ENCODE measurements around the gene THG1L.

- TF ChIP-seq TCF12 (IDR thresholded peaks at IDR 0.05; ENCODE audit: low read depth) (no peak), YY1 (IDR thresholded peaks at IDR 0.05; ENCODE audit: low read depth) (no peak), EP300 (IDR thresholded peaks at IDR 0.05; ENCODE audit: borderline replicate concordance) (no peak), TAF1 (IDR thresholded peaks at IDR 0.05; ENCODE audit: low read depth) (no peak), FOXM1 (IDR thresholded peaks at IDR 0.05; ENCODE audit: borderline replicate concordance, low read depth) (no peak), ZBTB7A (IDR thresholded peaks at IDR 0.05; ENCODE audit: low read depth) (no peak), CREB1 (IDR thresholded peaks at IDR 0.05; ENCODE audit: low read depth) (no peak), RAD21 (IDR thresholded peaks at IDR 0.05; ENCODE audit: low read depth) (no peak), CEBPB (IDR thresholded peaks at IDR 0.05) (no peak), EGR1 (IDR thresholded peaks at IDR 0.05) (no peak)
- TF ChIP-seq, protein P1, sequence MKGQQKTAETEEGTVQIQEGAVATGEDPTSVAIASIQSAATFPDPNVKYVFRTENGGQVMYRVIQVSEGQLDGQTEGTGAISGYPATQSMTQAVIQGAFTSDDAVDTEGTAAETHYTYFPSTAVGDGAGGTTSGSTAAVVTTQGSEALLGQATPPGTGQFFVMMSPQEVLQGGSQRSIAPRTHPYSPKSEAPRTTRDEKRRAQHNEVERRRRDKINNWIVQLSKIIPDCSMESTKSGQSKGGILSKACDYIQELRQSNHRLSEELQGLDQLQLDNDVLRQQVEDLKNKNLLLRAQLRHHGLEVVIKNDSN (IDR thresholded peaks at IDR 0.05), result no peak
- TF ChIP-seq, protein P2, sequence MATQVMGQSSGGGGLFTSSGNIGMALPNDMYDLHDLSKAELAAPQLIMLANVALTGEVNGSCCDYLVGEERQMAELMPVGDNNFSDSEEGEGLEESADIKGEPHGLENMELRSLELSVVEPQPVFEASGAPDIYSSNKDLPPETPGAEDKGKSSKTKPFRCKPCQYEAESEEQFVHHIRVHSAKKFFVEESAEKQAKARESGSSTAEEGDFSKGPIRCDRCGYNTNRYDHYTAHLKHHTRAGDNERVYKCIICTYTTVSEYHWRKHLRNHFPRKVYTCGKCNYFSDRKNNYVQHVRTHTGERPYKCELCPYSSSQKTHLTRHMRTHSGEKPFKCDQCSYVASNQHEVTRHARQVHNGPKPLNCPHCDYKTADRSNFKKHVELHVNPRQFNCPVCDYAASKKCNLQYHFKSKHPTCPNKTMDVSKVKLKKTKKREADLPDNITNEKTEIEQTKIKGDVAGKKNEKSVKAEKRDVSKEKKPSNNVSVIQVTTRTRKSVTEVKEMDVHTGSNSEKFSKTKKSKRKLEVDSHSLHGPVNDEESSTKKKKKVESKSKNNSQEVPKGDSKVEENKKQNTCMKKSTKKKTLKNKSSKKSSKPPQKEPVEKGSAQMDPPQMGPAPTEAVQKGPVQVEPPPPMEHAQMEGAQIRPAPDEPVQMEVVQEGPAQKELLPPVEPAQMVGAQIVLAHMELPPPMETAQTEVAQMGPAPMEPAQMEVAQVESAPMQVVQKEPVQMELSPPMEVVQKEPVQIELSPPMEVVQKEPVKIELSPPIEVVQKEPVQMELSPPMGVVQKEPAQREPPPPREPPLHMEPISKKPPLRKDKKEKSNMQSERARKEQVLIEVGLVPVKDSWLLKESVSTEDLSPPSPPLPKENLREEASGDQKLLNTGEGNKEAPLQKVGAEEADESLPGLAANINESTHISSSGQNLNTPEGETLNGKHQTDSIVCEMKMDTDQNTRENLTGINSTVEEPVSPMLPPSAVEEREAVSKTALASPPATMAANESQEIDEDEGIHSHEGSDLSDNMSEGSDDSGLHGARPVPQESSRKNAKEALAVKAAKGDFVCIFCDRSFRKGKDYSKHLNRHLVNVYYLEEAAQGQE (IDR thresholded peaks at IDR 0.05; ENCODE audit: low read depth), result no peak
- TF ChIP-seq, protein P3, sequence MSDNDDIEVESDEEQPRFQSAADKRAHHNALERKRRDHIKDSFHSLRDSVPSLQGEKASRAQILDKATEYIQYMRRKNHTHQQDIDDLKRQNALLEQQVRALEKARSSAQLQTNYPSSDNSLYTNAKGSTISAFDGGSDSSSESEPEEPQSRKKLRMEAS (IDR thresholded peaks at IDR 0.05), result no peak
Measured at GRCh38 chr5:157770665-157771064, 39.4 kb downstream of the THG1L start.

Measured in Ishikawa (cell line).